Mucosa of stomach (tissue), 1 donor: Measurements from ENCODE around the gene TUFM.
"Not testable (repeated sequence)": the region's sequence is repeated elsewhere in the genome, so short reads cannot be mapped to it uniquely, and the experiment has no call there.

Source experiments
- H3K27me3 ChIP-seq: one replicate; pipeline ENCODE4 v1.7.0; 2013; ENCODE audit warnings: mild to moderate bottlenecking, low read length; ENCODE audit not compliant: control insufficient read depth, insufficient read depth
- H3K36me3 ChIP-seq: one replicate; pipeline ENCODE4 v1.7.0; 2013; ENCODE audit warnings: low read length; ENCODE audit not compliant: control insufficient read depth, insufficient read depth
- H3K4me1 ChIP-seq: one replicate; pipeline ENCODE4 v1.7.0; 2013; ENCODE audit warnings: mild to moderate bottlenecking, low read length; ENCODE audit not compliant: control insufficient read depth, insufficient read depth
- H3K4me3 ChIP-seq: one replicate; pipeline ENCODE4 v1.7.0; 2013; ENCODE audit warnings: low read length
- H3K9ac ChIP-seq: one replicate; pipeline ENCODE4 v1.7.0; 2013; ENCODE audit warnings: mild to moderate bottlenecking, low read length, moderate library complexity
- H3K9me3 ChIP-seq: one replicate; pipeline ENCODE4 v1.7.0; 2013; ENCODE audit warnings: mild to moderate bottlenecking, low read length, moderate library complexity; ENCODE audit not compliant: control insufficient read depth
- donor health status: Pancreatic carcinoma.

The TUFM gene

DNA sequence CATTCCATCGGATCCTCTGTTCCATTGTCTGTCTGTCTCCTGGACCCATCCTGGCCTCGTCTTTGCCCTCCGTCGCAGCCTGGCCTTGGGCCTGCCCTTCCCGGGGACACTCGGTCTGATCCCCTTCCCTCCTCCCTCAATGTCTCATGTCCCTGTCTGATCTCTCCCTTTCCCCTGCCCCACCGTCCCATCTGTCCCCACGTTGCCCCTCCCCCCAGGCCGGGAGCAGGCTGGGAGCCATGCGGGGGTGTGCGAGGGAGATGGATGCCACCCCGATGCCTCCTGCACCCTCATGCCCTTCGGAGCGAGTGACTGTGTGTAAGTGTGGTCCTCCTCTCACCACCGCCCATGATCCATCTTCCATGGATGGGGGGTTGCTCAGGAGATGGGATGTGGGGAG, 26.8 kb upstream of the TUFM start:
- Histone ChIP-seq H3K9me3 (no peaks in the 10 kb centered on the region), H3K4me1 (no peaks in the 10 kb centered on the region), H3K27me3 (no peaks in the 10 kb centered on the region), H3K4me3 (no peak overlapping the region), H3K9ac (no peak overlapping the region), H3K36me3 (peaks cover 5% of the 10 kb centered on the region)

GRCh38 chr16:28869201-28869600, 23.1 kb upstream of the TUFM start:
- Histone ChIP-seq H3K9me3 (no peaks in the 10 kb centered on the region), H3K4me1 (peaks cover 14% of the 10 kb centered on the region), H3K27me3 (no peaks in the 10 kb centered on the region), H3K4me3 (no peak overlapping the region), H3K9ac (no peak overlapping the region), H3K36me3 (peaks cover 5% of the 10 kb centered on the region)

- not testable (repeated sequence) for H3K9ac ChIP-seq, H3K4me3 ChIP-seq, H3K9me3 ChIP-seq, H3K27me3 ChIP-seq, H3K36me3 ChIP-seq
- peaks cover 14% of the 10 kb centered on the region for H3K4me1 ChIP-seq
Observed at GRCh38 chr16:28867646-28868045, 21.5 kb upstream of the TUFM start.

DNA sequence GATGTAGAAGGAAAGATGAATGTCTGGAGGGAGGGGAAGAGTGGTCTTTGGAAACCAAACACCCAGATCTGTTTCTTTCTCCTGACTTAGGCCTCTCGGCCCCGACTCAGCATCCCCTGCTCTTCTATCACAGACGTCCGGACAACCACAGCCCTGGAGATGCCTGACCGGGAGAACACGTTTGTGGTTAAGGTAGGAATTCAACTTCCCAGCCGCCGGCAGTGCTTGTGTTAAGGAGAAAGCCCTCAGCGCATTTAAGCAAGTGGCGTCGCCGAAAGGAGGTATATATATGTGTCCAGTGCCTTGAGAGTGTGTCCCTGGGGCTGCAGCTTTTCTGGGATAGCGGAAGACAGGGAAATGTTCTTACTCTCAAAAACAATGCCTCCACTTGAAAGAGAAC, 21.1 kb upstream of the TUFM start:
- no peak overlapping the region for H3K9ac ChIP-seq
- no peak overlapping the region for H3K4me3 ChIP-seq
- no peaks in the 10 kb centered on the region for H3K27me3 ChIP-seq
- H3K9me3 ChIP-seq: no peaks in the 10 kb centered on the region
- peaks cover 14% of the 10 kb centered on the region for H3K4me1 ChIP-seq
- peaks cover 5% of the 10 kb centered on the region for H3K36me3 ChIP-seq

DNA sequence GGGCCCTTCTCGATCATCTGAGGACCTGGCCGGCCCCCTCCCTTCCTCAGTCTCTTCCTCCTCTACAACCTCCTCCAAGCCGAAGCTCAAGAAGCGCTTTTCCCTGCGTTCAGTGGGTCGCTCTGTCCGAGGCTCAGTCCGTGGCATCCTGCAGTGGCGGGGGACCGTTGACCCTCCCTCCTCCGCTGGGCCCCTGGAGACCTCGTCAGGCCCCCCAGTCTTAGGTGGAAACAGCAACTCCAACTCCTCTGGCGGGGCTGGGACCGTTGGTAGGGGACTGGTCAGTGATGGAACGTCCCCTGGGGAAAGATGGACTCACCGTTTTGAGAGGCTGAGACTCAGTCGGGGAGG, 20.3 kb upstream of the TUFM start:
- H3K9ac ChIP-seq: no peak overlapping the region
- peaks cover 5% of the 10 kb centered on the region for H3K36me3 ChIP-seq
- no peak overlapping the region for H3K4me3 ChIP-seq
- H3K4me1 ChIP-seq: peaks cover 14% of the 10 kb centered on the region
- H3K27me3 ChIP-seq: no peaks in the 10 kb centered on the region
- no peaks in the 10 kb centered on the region for H3K9me3 ChIP-seq

GRCh38 chr16:28865722-28866453, 19.7 kb upstream of the TUFM start:
- no peaks in the 10 kb centered on the region for H3K9me3 ChIP-seq
- peaks cover 5% of the 10 kb centered on the region for H3K36me3 ChIP-seq
- H3K4me3 ChIP-seq: no peak overlapping the region
- no peaks in the 10 kb centered on the region for H3K27me3 ChIP-seq
- H3K4me1 ChIP-seq: peaks cover 14% of the 10 kb centered on the region
- H3K9ac ChIP-seq: no peak overlapping the region

DNA sequence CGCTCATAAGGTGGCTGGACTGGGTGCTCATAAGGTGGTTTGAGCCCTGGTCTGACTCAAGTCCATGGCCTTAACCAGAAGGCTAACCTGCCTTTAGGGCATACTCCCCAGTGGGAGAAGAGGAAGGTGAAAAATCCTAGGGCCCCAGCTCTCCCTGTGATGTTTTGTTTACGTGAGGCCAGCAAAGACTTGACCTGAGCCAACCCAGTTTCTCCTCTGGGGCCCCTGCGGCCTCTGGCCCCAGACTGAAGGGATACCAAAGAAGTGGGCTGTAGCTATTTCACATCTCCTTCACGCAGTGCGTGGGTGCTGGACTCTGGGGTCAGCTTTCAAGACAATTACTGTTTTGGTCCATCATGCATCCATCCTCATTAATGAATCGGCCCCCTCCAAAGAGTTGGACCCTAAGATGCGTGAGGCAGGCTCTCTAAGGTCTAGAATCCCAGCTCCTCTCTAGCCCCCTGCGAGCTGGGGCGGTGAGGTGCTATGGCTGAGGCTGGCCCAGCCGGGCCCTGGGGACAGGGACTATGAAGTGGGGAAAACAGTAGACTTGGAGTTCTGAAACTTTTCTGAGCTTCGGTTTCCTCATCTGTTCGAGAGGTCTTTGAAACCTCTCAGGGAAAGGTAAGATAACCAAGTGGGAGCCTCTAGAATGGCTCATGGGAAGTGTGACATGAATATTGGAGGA, 19.0 kb upstream of the TUFM start:
- H3K9me3 ChIP-seq: no peaks in the 10 kb centered on the region
- H3K27me3 ChIP-seq: no peaks in the 10 kb centered on the region
- no peak overlapping the region for H3K9ac ChIP-seq
- H3K4me1 ChIP-seq: peaks cover 14% of the 10 kb centered on the region
- H3K36me3 ChIP-seq: peaks cover 5% of the 10 kb centered on the region
- no peak overlapping the region for H3K4me3 ChIP-seq

DNA sequence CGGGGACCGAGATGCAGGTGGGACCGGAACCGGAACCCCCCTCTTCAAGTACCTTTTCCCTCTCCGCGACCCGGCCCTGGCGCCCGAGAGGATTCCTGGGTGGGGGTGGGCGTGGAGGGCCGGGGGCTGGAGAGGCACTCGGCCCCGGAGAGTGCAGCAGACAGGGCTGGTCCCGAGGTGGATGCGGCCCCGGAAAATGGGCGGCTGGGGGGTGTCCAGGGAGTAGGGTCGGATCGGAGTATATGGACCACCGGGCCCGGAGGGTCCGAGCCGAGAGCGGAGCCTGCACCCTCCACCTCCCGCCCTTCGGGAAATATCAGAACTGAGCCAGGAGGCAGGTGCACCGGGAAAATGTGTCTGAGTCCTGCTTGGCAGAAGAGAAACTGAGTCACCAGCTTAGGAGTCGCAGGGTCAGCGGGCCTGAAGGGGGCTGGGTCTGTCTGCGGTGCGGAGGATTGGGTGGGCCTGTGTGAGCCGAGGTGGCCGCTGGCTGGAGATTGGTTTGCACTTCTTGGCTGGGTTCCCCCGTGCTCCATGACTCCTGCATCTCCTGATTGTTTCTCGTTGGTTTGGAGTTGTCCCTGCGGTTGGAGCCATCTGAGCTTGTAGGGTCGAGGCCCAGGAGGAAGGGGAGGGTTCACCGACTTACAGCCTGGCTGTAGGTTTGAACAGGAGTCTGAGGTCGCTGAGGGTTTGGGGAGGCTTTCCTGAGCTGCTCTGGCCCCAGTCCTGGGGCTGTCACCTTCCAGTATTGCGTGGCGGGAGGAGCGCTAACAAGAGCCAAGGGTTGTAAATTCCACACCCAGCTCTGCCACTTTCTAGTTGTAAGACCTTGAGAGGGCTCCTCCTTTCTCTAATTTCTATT, 18.0 kb upstream of the TUFM start:
- H3K9ac ChIP-seq: peak overlapping the region; percentile 97
- H3K27me3 ChIP-seq: no peaks in the 10 kb centered on the region
- H3K4me1 ChIP-seq: peaks cover 14% of the 10 kb centered on the region
- H3K4me3 ChIP-seq: peak overlapping the region; percentile 80
- H3K9me3 ChIP-seq: no peaks in the 10 kb centered on the region
- H3K36me3 ChIP-seq: peaks cover 5% of the 10 kb centered on the region

- H3K4me3 ChIP-seq: no peak overlapping the region
- H3K9me3 ChIP-seq: no peaks in the 10 kb centered on the region
- H3K9ac ChIP-seq: no peak overlapping the region
- H3K36me3 ChIP-seq: no peaks in the 10 kb centered on the region
- no peaks in the 10 kb centered on the region for H3K27me3 ChIP-seq
- peaks cover 1% of the 10 kb centered on the region for H3K4me1 ChIP-seq
Observed at GRCh38 chr16:28859326-28859725, 13.2 kb upstream of the TUFM start.

- Histone ChIP-seq H3K4me1 (no peaks in the 10 kb centered on the region), H3K27me3 (no peaks in the 10 kb centered on the region), H3K9me3 (no peaks in the 10 kb centered on the region), H3K9ac (no peak overlapping the region), H3K36me3 (no peaks in the 10 kb centered on the region), H3K4me3 (no peak overlapping the region)
Observed at GRCh38 chr16:28858421-28858820, 12.3 kb upstream of the TUFM start.

GRCh38 chr16:28846933-28847273, 755 bp upstream of the TUFM start:
- H3K4me1 ChIP-seq: peaks cover 21% of the 10 kb centered on the region
- no peaks in the 10 kb centered on the region for H3K27me3 ChIP-seq
- peak overlapping the region; percentile 62 for H3K4me3 ChIP-seq
- peak overlapping the region; percentile 92 for H3K9ac ChIP-seq
- peaks cover 7% of the 10 kb centered on the region for H3K36me3 ChIP-seq
- H3K9me3 ChIP-seq: no peaks in the 10 kb centered on the region

- Histone ChIP-seq H3K4me1 (peaks cover 21% of the 10 kb centered on the region), H3K36me3 (peaks cover 7% of the 10 kb centered on the region), H3K27me3 (no peaks in the 10 kb centered on the region), H3K9me3 (no peaks in the 10 kb centered on the region), H3K9ac (peak overlapping the region; percentile 92), H3K4me3 (peak overlapping the region; percentile 89)
Observed at GRCh38 chr16:28845761-28846079, 428 bp downstream of the TUFM start.
